Measurements from ENCODE around the gene BRINP3. TPM values are rescaled to one million over a fixed set of nuclear protein-coding genes. Genes with fewer than 3 reads are reported as not detected.

The BRINP3 gene
- total RNA-seq, 1 experiment from 2014 or later: 0.28 TPM

DNA sequence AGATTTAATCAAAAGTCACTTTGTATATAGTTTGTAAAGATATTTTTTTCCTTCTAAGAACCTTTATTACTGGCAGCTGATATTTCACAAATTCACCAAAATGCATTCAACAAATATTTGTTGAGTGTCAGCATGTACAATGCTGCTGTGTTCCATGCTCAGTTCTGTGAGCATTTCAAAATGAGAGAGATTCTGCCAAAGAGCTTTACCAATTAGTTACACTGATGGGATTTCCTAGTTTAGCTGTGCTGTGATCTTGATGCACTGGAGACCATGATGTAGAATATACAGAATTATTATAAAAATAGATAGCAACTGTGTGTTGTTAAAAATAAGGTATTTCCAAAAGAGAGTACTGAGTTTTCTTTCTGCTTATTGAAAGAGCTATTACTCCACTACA is 225.6 kb downstream of the BRINP3 start:
- no peak for TF ChIP-seq FOXJ3 (CRISPR knock-in tag; IDR thresholded peaks at IDR 0.05; ENCODE audit: borderline replicate concordance)
- TF ChIP-seq, protein P1, sequence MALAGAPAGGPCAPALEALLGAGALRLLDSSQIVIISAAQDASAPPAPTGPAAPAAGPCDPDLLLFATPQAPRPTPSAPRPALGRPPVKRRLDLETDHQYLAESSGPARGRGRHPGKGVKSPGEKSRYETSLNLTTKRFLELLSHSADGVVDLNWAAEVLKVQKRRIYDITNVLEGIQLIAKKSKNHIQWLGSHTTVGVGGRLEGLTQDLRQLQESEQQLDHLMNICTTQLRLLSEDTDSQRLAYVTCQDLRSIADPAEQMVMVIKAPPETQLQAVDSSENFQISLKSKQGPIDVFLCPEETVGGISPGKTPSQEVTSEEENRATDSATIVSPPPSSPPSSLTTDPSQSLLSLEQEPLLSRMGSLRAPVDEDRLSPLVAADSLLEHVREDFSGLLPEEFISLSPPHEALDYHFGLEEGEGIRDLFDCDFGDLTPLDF (CRISPR knock-in tag; IDR thresholded peaks at IDR 0.05): no peak
- TF ChIP-seq ZNF423 (CRISPR knock-in tag; IDR thresholded peaks at IDR 0.05): no peak
- Mint-ChIP-seq H3K4me3 (no peak overlapping the region), H3K4me1 (no peaks in the 10 kb centered on the region), H3K27ac (no peak overlapping the region), H3K27me3 (ENCODE audit: low read depth) (no peaks in the 10 kb centered on the region), H3K9me3 (peaks cover 15% of the 10 kb centered on the region), H3K36me3 (no peaks in the 10 kb centered on the region)
- ATAC-seq (no peak), DNase-seq (ENCODE audit: low spot score) (no peak)
- CTCF ChIA-PET: no interaction called here
- POLR2A ChIA-PET: no interaction called here

DNA sequence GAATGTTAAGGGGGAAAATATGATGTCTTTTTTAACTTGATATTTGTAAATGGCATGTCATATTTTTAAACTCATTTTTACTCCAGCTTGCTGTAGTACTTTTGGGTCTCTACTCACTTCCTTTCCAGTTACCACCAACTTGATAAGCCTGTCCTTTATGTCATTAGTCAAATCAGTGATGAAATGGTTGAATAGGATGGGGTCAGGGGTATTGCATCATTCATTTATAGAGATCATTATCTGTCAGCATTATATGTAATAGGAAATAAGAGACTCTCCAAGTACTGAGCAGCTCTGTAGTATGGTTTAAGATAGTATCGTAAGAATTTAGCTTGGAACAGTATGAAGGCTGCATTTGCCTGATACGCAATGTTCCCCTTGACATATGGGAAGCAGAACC is 227.3 kb downstream of the BRINP3 start:
- no peak for ATAC-seq
- CTCF ChIA-PET: no interaction called here
- H3K27ac Mint-ChIP-seq: no peak overlapping the region

DNA sequence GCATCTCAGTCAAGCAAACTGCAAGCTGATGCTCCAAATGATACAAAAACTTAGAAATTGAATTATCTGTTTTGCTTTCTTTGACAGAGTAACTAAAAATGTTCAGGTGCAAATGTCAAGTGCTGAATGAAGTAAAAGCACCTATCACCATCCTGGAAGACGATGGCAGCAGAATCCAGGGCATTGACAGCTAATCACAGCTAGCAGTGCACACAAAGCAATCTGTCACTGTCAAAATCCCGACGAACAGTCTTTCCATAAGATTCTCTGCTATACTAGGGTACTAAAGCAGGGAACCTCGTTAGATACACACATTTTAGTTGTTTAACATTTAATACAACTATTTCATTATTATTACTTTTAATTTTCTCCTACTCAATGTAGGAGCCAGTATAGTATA is 233.3 kb downstream of the BRINP3 start:
- H3K9me3 Mint-ChIP-seq: peaks cover 3% of the 10 kb centered on the region; the same call in 1 of the 2 replicates
- H3K27me3 Mint-ChIP-seq (ENCODE audit: low read depth): no peaks in the 10 kb centered on the region
- no peak for DNase-seq (ENCODE audit: low spot score)
- no peak overlapping the region for H3K4me3 Mint-ChIP-seq
- H3K36me3 Mint-ChIP-seq: no peaks in the 10 kb centered on the region
- ATAC-seq: no peak
- POLR2A ChIA-PET: no interaction called here
- no peak for TF ChIP-seq GTF2I (CRISPR knock-in tag; conservative IDR thresholded peaks at IDR 0.05)
- TF ChIP-seq, protein P2, sequence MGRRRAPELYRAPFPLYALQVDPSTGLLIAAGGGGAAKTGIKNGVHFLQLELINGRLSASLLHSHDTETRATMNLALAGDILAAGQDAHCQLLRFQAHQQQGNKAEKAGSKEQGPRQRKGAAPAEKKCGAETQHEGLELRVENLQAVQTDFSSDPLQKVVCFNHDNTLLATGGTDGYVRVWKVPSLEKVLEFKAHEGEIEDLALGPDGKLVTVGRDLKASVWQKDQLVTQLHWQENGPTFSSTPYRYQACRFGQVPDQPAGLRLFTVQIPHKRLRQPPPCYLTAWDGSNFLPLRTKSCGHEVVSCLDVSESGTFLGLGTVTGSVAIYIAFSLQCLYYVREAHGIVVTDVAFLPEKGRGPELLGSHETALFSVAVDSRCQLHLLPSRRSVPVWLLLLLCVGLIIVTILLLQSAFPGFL (CRISPR knock-in tag; IDR thresholded peaks at IDR 0.05; ENCODE audit: borderline replicate concordance): no peak
- TF ChIP-seq, protein P1 (CRISPR knock-in tag; IDR thresholded peaks at IDR 0.05): no peak
- TF ChIP-seq ELF4 (CRISPR knock-in tag; IDR thresholded peaks at IDR 0.05; ENCODE audit: low read depth): no peak
- no peak for TF ChIP-seq SOX15 (CRISPR knock-in tag; IDR thresholded peaks at IDR 0.05)
- TF ChIP-seq, protein P3, sequence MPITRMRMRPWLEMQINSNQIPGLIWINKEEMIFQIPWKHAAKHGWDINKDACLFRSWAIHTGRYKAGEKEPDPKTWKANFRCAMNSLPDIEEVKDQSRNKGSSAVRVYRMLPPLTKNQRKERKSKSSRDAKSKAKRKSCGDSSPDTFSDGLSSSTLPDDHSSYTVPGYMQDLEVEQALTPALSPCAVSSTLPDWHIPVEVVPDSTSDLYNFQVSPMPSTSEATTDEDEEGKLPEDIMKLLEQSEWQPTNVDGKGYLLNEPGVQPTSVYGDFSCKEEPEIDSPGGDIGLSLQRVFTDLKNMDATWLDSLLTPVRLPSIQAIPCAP (CRISPR knock-in tag; IDR thresholded peaks at IDR 0.05): no peak
- TF ChIP-seq CREB1 (CRISPR knock-in tag; IDR thresholded peaks at IDR 0.05): no peak
- TF ChIP-seq NFE2L1 (CRISPR knock-in tag; IDR thresholded peaks at IDR 0.05): no peak
- no peak overlapping the region for H3K27ac Mint-ChIP-seq
- CTCF ChIA-PET: no interaction called here
- no peaks in the 10 kb centered on the region for H3K4me1 Mint-ChIP-seq

More for the DNA sequence above, 227.3 kb downstream of the BRINP3 start:
- Mint-ChIP-seq H3K36me3 (no peaks in the 10 kb centered on the region), H3K27me3 (ENCODE audit: low read depth) (no peaks in the 10 kb centered on the region), H3K4me3 (no peak overlapping the region), H3K4me1 (no peaks in the 10 kb centered on the region), H3K9me3 (peaks cover 14% of the 10 kb centered on the region)
- DNase-seq (ENCODE audit: low spot score): no peak
- POLR2A ChIA-PET: no interaction called here
- TF ChIP-seq, protein P4, sequence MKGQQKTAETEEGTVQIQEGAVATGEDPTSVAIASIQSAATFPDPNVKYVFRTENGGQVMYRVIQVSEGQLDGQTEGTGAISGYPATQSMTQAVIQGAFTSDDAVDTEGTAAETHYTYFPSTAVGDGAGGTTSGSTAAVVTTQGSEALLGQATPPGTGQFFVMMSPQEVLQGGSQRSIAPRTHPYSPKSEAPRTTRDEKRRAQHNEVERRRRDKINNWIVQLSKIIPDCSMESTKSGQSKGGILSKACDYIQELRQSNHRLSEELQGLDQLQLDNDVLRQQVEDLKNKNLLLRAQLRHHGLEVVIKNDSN (CRISPR knock-in tag; IDR thresholded peaks at IDR 0.05): no peak
- TF ChIP-seq ZNF317 (CRISPR knock-in tag; IDR thresholded peaks at IDR 0.05; ENCODE audit: borderline replicate concordance, low read depth): peak; percentile 85; the same call in 1 of the 2 replicates

DNA sequence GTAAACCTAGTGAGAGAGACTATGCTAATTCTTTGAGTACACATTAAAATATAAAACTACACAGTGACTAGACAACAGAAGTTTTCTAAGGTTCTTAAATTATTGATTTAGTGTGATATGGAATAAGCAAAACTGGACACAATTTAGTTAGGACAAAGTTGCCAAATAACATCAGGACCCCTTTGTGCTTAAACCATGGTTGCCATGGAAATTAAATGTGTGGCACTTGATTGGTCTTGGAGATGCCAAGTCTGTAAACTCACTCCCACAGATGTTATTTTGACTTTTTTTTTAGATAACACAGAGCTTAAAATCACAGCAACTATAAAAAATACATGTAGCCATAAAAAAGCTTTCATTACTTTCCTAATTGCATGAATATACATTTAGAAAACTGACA is 234.6 kb downstream of the BRINP3 start:
- no peaks in the 10 kb centered on the region for H3K36me3 Mint-ChIP-seq
- DNase-seq (ENCODE audit: low spot score) (no peak), ATAC-seq (no peak)
- no peak overlapping the region for H3K4me3 Mint-ChIP-seq
- H3K9me3 Mint-ChIP-seq: peaks cover 3% of the 10 kb centered on the region; the same call in 1 of the 2 replicates
- no peaks in the 10 kb centered on the region for H3K4me1 Mint-ChIP-seq
- H3K27ac Mint-ChIP-seq: no peak overlapping the region
- ChIA-PET CTCF (interaction anchor here (0.6 kb wide), 1 partner anchor 197 kb away, joined by 4 read pairs; no protein-coding TSS in a partner anchor), POLR2A (no interaction called here)
- H3K27me3 Mint-ChIP-seq (ENCODE audit: low read depth): no peaks in the 10 kb centered on the region
- no peak for TF ChIP-seq GTF2I (CRISPR knock-in tag; conservative IDR thresholded peaks at IDR 0.05)
- TF ChIP-seq CREM (CRISPR knock-in tag; IDR thresholded peaks at IDR 0.05): no peak
- no peak for TF ChIP-seq JUN (CRISPR knock-in tag; IDR thresholded peaks at IDR 0.05)
- TF ChIP-seq, protein P5, sequence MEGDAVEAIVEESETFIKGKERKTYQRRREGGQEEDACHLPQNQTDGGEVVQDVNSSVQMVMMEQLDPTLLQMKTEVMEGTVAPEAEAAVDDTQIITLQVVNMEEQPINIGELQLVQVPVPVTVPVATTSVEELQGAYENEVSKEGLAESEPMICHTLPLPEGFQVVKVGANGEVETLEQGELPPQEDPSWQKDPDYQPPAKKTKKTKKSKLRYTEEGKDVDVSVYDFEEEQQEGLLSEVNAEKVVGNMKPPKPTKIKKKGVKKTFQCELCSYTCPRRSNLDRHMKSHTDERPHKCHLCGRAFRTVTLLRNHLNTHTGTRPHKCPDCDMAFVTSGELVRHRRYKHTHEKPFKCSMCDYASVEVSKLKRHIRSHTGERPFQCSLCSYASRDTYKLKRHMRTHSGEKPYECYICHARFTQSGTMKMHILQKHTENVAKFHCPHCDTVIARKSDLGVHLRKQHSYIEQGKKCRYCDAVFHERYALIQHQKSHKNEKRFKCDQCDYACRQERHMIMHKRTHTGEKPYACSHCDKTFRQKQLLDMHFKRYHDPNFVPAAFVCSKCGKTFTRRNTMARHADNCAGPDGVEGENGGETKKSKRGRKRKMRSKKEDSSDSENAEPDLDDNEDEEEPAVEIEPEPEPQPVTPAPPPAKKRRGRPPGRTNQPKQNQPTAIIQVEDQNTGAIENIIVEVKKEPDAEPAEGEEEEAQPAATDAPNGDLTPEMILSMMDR (IDR thresholded peaks at IDR 0.05): no peak
- no peak for TF ChIP-seq RORB (CRISPR knock-in tag; IDR thresholded peaks at IDR 0.05)
- TF ChIP-seq, protein P6, sequence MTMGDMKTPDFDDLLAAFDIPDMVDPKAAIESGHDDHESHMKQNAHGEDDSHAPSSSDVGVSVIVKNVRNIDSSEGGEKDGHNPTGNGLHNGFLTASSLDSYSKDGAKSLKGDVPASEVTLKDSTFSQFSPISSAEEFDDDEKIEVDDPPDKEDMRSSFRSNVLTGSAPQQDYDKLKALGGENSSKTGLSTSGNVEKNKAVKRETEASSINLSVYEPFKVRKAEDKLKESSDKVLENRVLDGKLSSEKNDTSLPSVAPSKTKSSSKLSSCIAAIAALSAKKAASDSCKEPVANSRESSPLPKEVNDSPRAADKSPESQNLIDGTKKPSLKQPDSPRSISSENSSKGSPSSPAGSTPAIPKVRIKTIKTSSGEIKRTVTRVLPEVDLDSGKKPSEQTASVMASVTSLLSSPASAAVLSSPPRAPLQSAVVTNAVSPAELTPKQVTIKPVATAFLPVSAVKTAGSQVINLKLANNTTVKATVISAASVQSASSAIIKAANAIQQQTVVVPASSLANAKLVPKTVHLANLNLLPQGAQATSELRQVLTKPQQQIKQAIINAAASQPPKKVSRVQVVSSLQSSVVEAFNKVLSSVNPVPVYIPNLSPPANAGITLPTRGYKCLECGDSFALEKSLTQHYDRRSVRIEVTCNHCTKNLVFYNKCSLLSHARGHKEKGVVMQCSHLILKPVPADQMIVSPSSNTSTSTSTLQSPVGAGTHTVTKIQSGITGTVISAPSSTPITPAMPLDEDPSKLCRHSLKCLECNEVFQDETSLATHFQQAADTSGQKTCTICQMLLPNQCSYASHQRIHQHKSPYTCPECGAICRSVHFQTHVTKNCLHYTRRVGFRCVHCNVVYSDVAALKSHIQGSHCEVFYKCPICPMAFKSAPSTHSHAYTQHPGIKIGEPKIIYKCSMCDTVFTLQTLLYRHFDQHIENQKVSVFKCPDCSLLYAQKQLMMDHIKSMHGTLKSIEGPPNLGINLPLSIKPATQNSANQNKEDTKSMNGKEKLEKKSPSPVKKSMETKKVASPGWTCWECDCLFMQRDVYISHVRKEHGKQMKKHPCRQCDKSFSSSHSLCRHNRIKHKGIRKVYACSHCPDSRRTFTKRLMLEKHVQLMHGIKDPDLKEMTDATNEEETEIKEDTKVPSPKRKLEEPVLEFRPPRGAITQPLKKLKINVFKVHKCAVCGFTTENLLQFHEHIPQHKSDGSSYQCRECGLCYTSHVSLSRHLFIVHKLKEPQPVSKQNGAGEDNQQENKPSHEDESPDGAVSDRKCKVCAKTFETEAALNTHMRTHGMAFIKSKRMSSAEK (CRISPR knock-in tag; IDR thresholded peaks at IDR 0.05; ENCODE audit: borderline replicate concordance): no peak

Data from WTC11 (cell line).